Eye (tissue), 1 donor: Measurements from ENCODE around the gene NTRK2.
A peak's percentile ranks its signal among the peaks of the same experiment; 100 is the strongest.
"Not testable (repeated sequence)": the region's sequence is repeated elsewhere in the genome, so short reads cannot be mapped to it uniquely, and the experiment has no call there.

Source experiments
- DNase-seq: peaks from one replicate; pipeline ENCODE4 v3.0.0-alpha.2; 2015

NTRK2 gene

GRCh38 chr9:84858364-84858763 is 188.8 kb downstream of the NTRK2 start:
- DNase-seq, result no peak

- DNase-seq, result peak; percentile 41
Measured at GRCh38 chr9:84860249-84861115, 191.0 kb downstream of the NTRK2 start.

- no peak for DNase-seq
Measured at GRCh38 chr9:84861455-84861854, 191.9 kb downstream of the NTRK2 start.

- no peak for DNase-seq
Measured at GRCh38 chr9:84862308-84862707, 192.8 kb downstream of the NTRK2 start.

GRCh38 chr9:84862810-84863287 is 193.3 kb downstream of the NTRK2 start:
- DNase-seq, result no peak

GRCh38 chr9:84863372-84863771 is 193.8 kb downstream of the NTRK2 start:
- no peak for DNase-seq

- no peak for DNase-seq
Measured at GRCh38 chr9:84866396-84867175, 197.1 kb downstream of the NTRK2 start.

- DNase-seq, result no peak
Measured at GRCh38 chr9:84867186-84867585, 197.7 kb downstream of the NTRK2 start.

GRCh38 chr9:84869091-84869490 is 199.6 kb downstream of the NTRK2 start:
- no peak for DNase-seq

- no peak for DNase-seq
Measured at GRCh38 chr9:84871983-84872382, 202.5 kb downstream of the NTRK2 start.

- no peak for DNase-seq
Measured at GRCh38 chr9:84874022-84874421, 204.5 kb downstream of the NTRK2 start.

GRCh38 chr9:84874596-84874995 is 205.1 kb downstream of the NTRK2 start:
- no peak for DNase-seq

GRCh38 chr9:84875193-84875592 is 205.7 kb downstream of the NTRK2 start:
- no peak for DNase-seq

GRCh38 chr9:84879631-84880030 is 210.1 kb downstream of the NTRK2 start:
- DNase-seq, result no peak

- no peak for DNase-seq
Measured at GRCh38 chr9:84880835-84881234, 211.3 kb downstream of the NTRK2 start.

GRCh38 chr9:84886866-84887265 is 217.3 kb downstream of the NTRK2 start:
- DNase-seq, result no peak

GRCh38 chr9:84891924-84892323 is 222.4 kb downstream of the NTRK2 start:
- no peak for DNase-seq

- DNase-seq, result peak; percentile 43
Measured at GRCh38 chr9:84893419-84894128, 224.0 kb downstream of the NTRK2 start.

GRCh38 chr9:84894859-84895258 is 225.3 kb downstream of the NTRK2 start:
- no peak for DNase-seq

GRCh38 chr9:84897362-84898094 is 228.0 kb downstream of the NTRK2 start:
- DNase-seq, result peak; percentile 53

- DNase-seq, result peak; percentile 18
Measured at GRCh38 chr9:84898188-84898587, 228.7 kb downstream of the NTRK2 start.

GRCh38 chr9:84898618-84899017 is 229.1 kb downstream of the NTRK2 start:
- not testable (repeated sequence) for DNase-seq
